Superior temporal gyrus (tissue), 1 donor: ENCODE measurements around the gene TRIM6.
A peak's percentile ranks its signal among the peaks of the same experiment; 100 is the strongest.
"Not testable (repeated sequence)": the region's sequence is repeated elsewhere in the genome, so short reads cannot be mapped to it uniquely, and the experiment has no call there.

Source experiments
- DNase-seq: peaks from one replicate; pipeline ENCODE4 v3.0.0-alpha.2; 2016; ENCODE audit errors: extremely low spot score

Gene TRIM6, protein sequence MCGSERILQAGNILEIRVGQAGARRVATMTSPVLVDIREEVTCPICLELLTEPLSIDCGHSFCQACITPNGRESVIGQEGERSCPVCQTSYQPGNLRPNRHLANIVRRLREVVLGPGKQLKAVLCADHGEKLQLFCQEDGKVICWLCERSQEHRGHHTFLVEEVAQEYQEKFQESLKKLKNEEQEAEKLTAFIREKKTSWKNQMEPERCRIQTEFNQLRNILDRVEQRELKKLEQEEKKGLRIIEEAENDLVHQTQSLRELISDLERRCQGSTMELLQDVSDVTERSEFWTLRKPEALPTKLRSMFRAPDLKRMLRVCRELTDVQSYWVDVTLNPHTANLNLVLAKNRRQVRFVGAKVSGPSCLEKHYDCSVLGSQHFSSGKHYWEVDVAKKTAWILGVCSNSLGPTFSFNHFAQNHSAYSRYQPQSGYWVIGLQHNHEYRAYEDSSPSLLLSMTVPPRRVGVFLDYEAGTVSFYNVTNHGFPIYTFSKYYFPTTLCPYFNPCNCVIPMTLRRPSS

DNA sequence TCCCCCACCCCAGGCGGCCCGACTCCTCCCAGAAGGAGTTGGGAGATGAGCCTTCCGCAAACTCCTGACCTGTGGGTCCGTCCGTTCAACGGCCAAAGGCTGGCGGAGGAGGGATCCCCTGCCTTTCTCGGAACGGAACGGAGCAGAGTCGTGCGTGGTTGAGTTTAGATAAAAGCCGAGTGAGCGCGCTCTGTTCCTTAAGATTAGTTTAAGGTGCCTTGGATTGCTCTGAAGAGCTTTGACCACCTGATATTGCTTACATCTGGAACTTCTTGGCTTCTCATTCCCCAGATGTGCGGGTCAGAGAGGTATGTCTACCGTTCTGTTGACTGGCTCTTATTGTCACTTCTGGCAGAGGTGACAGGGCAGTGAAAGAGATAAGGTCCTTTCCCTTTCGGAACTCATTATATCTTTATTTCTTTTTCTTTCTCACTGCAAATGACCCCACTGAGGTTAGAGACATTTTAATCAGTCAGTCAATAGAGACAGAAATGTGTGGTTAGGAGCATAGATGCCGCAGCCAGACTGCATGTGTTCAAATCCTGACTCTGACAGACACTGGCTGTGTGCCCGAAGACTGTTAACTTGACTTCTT lies at the start of gene TRIM6:
TSS of gene TRIM6 (plus strand) at position 31 of the 595 bp plus-strand sequence. CDS start at position 292, 261 bp downstream.
- DNase-seq: no peak

DNA sequence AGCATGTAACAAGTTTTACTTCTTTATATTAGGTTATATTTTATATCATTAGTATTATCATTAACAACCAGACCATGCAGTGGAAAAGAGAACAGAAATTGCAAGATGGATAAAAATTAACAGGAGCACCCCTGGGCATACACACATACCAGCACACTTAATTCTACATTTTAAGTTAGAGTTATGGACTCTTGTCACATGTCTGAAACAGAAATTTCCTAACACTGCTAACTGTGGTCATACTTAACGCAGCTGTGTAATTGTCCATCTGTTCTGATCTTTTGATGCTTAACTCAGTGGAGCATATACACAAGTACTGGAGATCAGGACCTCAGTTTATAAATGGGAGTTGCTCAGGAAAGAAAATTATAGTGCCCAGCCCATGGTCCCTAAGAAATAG lies 48.5 kb upstream of the TRIM6 start:
- no peak for DNase-seq

DNA sequence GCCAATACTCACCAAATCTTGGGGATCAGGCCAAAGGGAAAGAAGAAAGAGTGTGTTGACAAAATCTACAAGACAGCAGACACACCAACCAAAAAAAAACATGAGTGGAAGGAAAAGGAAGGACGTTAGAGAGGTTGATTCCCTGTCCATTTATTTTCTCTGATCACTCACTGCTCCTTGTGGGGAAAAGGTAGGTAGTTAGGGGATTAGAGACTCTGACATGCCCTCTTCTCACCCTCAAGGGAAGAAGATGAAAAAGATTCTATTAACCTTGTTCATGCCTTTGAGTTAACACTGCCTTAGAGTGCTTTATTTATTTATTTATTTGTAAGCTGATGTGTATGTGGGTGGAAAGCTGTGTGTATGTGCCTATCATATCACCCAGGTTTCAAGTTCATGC lies 48.0 kb upstream of the TRIM6 start, which contains the start of gene OR52H1:
TSS of gene OR52H1 (minus strand) at position 101 of the 400 bp plus-strand sequence. CDS start 3,035 bp downstream, outside the sequence.
- no peak for DNase-seq

DNA sequence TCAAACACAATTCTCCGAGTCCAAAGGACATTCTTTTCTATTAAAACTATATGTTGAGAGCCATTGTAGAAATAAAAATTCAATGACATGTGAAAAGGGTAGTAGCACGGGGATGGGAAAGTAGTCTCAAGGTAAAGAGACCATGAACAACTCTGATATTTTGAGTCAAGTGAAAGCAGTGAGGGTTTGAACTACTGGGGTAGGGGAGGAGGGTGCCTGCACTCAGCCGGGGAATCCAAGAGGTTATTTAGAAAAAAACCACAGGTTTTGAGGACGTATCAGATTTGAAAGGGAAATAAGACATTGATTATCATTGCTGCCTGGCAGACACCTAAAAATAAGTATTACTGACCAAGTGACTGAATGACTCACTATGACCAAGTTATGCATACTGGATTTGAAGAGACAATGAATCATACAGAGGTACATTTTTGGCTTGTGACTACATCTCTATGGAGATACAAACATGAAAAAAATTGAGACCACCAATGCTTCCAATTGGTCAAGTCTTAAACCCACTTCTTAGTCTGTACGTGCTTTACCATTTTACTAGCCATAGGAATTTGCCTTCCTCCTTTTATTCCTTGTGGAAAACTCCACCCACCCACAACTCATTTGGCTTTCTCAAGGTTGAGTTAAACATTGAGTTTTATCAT lies 45.9 kb upstream of the TRIM6 start:
- DNase-seq: no peak

DNA sequence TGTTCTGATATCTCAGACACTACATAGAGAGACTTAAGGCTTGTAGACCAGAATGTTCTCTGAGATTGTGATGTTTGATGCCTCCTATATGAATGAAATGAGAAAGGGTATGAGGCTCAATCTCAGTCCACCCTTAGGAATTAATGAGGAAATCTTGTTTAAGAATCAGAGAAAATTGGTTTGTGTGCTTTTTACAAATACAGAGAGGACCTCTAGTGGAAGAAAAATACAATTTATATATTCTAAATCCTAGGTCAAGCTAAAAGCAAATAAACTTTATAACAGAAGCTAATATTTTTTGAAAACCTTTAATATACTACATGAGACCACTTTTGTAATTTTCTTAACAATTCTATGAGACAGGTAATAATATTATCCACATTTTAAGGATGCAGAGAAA lies 43.1 kb upstream of the TRIM6 start:
- DNase-seq: peak; percentile 22

DNA sequence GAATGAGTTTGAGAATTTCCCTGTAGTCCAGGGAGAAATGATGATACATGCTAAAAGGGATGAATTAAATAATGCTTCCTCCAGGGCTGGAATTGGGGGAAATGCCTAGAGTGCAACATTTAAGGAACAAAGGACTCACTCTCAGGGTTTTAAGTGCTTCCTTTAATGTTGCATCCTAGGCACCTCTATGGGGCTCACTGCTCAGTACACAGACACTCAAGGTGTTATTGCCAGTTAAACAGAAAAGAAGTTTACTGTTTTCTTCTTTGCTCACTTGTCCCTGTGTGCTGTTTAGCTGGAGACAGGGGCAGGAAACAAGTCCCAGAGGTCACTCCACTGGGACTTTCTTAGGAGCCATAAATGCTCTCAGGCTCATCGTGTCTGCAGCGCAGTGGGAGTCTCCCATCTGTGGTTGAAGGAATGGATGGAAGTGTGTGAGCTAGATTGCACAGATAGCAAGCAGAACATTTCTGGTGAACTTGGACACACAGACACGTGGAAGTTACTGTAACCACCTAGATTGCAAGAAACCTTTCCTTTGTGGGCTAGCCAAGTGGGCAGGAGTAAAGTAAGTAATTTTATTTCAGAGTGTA lies 39.7 kb upstream of the TRIM6 start:
- DNase-seq: no peak

DNA sequence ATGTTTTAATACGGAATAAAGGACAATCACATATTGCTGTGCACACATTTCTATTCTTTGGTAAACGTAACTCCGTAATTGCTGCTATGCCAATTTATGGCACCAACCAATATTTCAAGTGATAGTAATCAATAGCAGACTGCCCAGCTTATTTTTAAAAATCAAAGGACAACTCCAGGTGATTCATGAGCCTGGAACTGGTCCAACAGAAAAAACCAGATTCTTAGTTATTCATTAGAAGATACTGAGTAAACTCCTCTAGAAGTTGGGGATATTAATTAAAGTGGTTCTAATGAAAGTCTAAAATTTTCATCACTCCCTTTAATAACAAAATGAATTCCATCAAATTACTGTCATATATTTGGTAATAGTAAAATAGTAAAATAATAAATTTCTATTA lies 38.7 kb upstream of the TRIM6 start:
- DNase-seq: no peak

DNA sequence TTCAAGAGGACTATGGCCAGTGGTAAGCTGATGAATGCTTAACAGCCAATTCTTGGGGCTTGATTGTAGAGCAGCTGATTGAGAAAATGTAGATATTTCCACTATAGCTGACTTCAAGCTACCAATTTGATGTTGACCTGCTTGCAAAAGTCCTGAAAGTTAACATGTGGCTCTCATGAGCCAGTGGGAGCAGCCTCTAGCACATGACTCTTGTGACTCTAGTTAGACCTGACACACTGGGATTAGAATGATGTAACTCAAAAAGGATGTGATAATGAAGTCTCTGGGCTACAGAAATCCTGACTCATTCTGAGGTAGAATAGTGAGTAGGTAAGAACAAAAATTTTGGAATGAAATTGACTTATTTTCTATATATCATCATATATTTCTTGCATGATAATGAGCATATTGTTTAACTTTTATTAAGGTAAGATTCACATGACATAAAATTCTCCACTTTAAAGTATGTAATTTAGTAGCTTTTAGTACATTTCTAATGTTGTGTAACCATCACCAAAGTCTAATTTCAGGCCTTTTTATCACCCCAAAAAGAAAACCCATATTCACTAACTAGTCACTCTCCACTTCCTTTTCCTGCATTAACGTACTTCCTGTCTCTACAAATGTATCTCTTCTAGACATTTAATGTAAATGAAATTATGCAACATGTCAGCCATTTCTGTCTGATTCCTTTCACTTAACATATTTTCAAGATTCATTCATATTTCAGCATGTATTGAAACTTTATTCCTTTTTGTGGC lies 32.0 kb upstream of the TRIM6 start:
- DNase-seq: no peak

DNA sequence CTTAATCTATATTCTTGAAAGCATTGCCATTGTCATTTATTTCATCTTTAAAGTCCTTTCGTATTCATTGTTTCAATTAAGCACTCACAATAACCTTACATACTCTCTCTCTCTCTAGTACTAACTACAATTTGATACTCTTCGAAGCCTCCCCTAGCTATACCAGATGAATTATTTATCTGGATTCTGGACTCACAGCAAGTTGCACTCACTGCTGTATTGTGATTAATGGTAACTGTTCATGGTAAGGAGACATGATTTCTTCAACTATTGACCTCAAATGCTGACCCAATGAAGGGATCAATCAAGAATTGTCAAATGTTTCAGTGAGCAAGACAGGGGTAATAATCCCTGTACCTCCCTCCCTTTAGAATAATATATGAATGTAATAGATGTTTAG lies 21.8 kb upstream of the TRIM6 start:
- no peak for DNase-seq

DNA sequence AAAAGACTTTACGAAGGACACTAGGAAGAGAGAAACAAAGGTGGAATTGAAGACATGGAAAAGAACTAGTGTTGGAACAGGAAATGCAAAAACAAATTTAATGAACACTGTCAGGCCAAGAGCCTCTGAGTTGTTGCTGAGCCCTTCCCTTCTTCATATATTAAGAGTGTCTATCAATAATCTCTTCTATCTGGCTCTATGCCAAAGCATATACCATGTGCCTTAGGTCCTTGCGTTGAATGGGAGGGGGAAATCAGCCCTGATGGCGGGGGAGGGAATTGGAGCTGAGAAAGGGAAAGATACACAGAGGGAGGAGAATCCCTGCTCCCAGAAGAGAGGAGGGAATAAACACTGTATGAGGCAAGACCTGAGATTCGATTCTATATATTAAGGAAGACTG lies 21.3 kb upstream of the TRIM6 start:
- DNase-seq: no peak

DNA sequence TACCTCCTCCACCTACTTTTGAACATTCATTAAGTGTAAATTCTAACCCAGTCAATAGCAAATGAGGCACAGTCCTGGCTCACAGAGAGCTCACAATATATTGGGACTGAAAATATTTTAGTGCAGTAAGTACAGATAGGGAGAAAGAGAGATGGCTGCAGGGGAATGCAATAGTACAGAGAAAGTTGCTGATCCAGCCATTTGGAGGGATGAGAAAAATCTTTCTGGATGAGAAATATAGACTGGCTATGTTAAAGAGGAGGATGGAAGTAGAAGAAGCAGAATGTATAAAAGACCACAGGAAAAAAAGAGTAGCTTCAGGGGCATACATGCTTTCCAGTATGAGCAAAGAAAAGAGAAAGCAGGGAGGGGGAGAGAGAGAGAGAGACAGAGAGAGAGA lies 19.3 kb upstream of the TRIM6 start:
- no peak for DNase-seq

DNA sequence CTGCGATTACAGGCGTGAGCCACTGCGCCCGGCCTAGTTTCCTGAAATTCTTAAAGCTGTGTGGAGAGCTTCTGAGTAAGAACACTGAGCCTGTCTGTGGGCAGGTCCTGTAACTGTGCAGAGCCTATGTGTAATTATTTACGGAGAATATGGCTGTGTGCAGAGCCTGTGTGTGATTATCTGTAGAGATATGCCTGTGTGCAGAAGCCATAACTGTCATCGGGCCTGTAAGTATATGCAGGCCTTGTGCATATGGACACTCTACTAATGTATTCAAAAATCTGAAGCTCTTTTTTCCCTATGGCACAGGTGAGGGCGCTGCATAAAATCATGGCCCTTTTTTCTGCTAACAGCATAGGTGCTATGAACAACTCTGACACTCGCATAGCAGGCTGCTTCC lies 15.9 kb upstream of the TRIM6 start, which contains the start of gene OR52B6:
TSS of gene OR52B6 (plus strand) at position 301 of the 400 bp plus-strand sequence. CDS start at position 301, 0 bp downstream.
- no peak for DNase-seq

DNA sequence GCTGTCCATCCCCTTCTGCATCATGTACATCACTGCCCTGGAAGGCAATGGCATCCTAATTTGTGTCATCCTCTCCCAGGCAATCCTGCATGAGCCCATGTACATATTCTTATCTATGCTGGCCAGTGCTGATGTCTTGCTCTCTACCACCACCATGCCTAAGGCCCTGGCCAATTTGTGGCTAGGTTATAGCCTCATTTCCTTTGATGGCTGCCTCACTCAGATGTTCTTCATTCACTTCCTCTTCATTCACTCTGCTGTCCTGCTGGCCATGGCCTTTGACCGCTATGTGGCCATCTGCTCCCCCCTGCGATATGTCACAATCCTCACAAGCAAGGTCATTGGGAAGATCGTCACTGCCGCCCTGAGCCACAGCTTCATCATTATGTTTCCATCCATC lies 15.4 kb upstream of the TRIM6 start:
- DNase-seq: no peak

DNA sequence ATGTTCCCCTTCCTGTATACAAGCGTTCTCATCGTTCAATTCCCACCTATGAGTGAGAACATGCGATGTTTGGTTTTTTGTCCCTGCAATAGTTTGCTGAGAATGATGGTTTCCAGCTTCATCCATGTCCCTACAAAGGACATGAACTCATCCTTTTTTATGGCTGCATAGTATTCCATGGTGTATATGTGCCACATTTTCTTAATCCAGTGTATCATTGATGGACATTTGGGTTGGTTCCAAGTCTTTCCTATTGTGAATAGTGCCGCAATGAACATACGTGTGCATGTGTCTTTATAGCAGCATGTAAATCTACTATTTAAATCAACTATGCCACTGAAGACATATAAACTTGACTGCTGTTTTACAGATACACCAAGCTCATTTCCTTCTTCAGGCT lies 12.0 kb upstream of the TRIM6 start:
- DNase-seq: not testable (repeated sequence)

DNA sequence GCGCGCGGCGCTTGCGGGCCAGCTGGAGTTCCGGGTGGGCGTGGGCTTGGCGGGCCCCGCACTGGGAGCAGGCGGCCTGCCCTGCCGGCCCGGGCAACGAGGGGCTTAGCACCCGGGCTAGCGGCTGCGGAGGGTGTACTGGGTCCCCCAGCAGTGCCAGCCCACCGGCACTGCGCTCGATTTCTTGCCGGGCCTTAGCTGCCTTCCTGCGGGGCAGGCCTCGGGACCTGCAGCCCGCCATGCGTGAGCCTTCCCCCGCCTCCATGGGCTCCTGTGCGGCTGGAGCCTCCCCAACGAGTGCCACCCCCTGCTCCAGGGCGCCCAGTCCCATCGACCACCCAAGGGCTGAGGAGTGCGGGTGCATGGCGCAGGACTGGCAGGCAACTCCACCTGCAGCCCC lies 6.5 kb upstream of the TRIM6 start:
- not testable (repeated sequence) for DNase-seq

DNA sequence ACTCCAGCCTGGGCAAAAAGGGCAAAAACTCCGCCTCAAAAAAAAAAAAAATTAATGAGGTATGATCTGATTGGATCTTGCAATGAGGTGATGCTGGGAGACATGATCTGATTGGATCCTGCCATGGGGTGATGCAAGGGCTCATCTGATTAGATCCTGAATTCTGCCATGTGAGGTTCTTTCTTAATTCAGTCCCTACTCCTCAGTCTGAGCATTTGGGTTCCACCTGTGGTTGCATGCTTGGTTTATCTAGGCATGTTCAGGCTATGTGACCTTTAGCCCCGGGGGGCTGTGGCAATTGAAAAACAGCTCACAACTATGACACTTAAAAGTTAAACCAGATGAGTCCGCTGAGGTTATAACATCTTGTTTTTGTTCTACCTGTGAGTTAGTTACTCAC lies 4.8 kb upstream of the TRIM6 start:
- no peak for DNase-seq

DNA sequence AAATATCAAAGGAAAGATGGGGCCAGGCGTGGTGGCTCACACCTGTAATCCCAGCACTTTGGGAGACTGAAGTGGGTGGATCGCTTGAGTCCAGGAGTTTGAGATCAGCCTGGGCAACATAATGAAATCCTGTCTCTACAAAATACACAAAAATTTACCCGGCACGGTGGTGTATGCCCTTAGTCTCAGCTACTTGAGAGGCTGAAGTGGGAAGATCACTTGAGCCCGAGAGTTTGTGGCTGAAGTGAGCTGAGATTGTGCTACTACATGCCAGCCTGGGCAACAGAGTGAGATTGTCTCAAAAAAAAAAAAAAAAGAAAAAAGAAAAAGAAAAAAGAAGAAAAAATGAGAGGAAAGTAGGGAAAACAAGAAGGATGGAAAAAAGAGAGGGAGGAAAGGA lies 3.8 kb upstream of the TRIM6 start:
- no peak for DNase-seq

DNA sequence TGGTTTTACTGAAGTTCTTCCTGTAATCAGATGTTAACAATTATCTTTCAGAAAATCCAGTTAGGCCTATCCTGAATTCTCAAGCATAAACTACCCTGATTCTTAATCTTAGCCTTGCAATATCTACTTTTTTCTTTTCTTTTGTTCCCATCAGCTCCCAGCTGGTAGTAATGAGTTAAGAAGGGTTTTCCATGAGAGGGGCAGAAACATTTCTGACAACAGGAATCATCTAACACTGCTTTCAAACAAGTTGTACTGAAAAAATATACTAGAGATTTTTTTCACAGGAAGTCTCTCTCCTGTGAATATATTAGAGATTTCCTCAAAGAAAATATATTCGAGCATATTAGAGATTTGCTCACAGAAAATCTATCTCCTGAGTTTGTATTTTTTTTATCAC lies 3.3 kb upstream of the TRIM6 start:
- DNase-seq: no peak

DNA sequence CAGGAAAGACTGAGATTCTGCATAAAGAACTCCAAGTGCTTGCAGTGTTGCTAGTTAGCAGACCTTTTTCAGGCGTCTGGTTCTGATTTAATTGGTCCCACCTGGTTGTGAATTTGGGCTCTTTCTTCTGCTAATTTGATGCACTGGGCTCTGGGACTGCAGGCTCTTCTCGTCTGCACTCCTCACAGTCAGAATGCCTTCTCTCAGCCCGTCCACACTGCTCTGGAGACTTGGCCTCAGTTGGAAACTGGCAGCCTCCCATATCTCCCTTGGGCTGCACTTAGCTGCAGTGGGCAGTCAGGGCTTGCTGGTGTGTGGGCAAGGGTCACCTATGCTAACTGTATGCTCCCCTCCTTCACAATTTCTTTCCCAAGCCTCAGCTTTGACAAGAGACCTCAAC lies 1.5 kb downstream of the TRIM6 start:
- no peak for DNase-seq

DNA sequence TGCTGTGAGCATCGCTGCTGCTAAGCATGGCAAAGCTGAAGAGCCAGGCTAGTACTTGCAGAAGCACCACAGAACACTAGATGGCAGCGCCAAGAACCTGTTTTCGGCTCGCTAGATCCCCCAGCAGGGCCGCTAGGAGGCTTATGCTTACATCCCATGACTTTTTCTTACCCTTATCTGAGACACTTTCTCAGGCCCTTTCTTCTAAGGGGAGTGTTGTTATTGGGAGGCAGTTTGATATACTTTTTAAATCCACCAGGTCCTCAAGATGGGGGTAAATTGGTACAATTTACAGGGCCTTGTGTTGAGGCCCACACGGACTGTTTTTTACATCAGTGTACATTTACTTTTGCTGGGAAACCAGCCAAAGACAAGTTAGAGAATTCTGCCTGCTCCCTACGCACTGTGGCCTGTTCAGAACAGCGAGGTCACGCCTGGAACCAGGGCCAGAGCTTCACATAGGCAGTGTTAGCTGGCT lies 4.0 kb downstream of the TRIM6 start:
- DNase-seq: peak; percentile 37

DNA sequence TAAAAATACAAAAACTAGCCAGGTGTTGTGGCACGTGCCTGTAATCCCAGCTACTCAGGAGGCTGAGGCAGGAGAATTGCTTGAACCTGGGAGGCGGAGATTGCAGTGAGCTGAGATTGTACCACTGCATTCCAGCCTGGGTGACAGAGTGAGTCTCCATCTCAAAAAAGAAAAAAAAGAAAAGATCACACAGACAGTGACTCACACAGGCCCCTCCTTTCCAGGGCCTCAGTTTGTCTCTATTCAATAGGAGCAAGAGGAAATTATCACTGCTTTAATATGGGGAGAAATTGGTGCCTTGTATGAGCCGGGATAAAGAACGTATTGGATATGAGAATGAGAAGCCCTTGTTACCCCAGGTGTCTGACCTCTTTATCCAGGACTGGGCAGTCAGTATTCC lies 6.4 kb downstream of the TRIM6 start:
- not testable (repeated sequence) for DNase-seq
